GM19438 (cell line): ENCODE results near the gene KCNJ3.

Experiments used
- ATAC-seq: cut with Tn5 transposase; IDR thresholded peaks from one replicate; pipeline ENCODE4 v1.9.1; 2021; ENCODE audit warnings: low read depth; ENCODE audit not compliant: unreplicated experiment

Gene KCNJ3, protein sequence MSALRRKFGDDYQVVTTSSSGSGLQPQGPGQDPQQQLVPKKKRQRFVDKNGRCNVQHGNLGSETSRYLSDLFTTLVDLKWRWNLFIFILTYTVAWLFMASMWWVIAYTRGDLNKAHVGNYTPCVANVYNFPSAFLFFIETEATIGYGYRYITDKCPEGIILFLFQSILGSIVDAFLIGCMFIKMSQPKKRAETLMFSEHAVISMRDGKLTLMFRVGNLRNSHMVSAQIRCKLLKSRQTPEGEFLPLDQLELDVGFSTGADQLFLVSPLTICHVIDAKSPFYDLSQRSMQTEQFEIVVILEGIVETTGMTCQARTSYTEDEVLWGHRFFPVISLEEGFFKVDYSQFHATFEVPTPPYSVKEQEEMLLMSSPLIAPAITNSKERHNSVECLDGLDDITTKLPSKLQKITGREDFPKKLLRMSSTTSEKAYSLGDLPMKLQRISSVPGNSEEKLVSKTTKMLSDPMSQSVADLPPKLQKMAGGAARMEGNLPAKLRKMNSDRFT

DNA sequence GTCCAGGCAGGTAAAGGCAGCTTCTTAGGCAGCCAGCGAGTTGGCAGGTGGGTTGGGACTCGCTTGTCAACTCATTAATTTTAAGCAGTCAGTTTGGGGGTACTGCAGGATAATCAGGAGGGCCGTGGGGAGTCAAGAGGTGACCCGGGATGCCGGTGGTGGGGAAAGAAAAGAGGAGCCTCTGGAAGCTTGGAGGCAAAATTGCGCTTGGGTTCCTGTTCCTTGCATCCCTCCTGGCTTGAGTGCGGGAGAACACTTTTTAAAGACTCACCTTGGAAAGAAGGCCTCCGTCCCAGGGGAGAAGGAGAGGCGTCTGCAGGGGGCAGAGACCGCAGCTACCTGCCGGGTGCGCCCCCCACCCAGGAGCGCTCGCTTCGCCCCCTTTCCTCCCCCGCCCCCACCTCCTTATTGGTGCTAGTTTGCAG, at the start of gene KCNJ3:
Gene KCNJ3 (plus strand): TSS at position 400 of the 425 bp plus-strand sequence. CDS start 81 bp downstream, outside the sequence.
- ATAC-seq: no peak

DNA sequence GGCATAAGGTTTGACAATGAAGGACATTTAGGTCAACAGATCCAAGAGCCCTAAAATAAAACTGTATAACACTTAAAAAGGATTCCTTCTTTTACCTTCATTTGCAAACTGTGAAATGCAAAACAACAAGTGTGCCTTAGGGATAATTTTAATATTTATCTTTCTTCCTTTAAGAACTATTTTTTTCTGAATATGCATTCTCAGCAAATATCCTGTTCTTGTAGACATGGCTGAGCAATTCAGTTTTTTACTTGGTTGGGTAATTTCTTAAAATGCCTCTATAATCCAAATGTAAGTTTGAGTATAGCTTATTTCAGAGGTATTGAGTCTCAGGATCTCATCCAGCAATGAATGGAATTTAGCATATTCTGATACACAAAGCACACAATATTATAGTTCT, 43.0 kb upstream of the KCNJ3 start:
- no peak for ATAC-seq

DNA sequence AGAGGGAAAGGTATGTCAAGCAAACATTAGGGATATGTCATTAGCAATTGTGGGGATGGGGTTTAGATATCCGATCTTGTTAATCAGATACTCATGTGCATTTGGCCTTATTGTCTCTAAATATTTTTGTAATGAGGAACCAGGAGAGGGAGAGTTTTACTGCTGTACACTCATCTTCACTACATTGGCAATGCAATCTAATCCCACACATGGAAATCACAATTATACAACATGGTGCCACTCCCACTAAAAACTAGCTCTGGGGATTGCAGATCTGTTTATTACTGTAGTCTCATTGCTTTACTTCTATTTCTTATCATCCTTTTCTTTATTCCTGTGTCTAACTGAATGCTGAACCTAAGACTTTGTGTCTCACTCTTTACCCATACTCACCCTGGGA, 39.6 kb upstream of the KCNJ3 start:
- ATAC-seq: no peak

DNA sequence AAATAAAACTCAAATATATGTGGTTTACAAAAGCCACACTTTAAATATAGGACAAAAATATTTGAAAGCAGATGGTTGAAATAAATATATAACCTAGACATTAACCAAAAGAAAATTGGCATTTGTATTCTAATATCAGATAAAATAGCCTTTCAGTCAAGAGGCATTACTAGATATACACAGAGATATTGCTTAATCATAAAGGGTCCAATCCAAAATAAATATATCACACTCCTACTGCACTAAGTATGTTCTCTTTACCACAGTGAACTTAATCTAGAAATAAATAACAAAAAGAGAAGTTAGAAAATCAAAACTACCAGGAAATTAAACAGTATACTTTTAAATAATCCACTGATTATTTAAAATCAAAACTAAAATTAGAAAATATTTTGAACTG, 34.2 kb upstream of the KCNJ3 start:
- ATAC-seq: no peak

DNA sequence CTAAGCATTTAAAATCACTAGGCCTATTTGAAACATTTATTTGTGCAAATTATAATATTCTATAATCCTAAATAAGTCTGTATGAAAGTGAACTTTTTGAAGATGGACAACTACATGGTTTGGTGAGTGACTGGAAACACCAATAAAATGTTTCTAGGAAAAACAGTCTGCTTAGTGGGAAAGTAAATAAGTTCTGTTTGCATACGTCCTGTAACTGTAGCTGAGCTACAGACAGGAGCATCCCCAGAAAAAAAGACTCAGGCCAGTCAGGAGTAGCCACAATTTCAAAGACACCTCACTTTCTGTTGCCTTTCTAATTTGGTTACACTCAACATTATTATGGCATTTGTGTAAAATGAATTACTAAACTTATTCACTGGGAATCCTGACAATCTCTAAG, 28.4 kb upstream of the KCNJ3 start:
- ATAC-seq: no peak

DNA sequence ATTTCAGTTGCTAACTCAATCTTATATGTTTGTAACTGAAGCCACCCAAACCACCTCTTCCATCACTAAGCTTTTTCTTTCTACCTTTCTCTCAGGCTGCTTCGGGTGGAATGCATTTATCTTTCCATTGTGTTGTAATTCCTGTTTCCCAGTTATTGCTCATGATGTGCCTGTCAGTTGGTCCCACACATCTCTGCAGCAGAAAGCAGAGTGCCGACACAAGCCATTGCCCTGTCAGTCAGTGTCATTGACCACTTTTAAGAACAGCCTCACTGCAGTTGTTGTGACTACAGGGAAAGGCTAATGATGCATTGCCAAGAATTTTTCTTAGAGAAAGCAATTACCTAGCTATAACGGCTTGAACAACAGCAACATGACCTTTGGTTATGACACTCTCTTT, 24.8 kb upstream of the KCNJ3 start:
- ATAC-seq: no peak

DNA sequence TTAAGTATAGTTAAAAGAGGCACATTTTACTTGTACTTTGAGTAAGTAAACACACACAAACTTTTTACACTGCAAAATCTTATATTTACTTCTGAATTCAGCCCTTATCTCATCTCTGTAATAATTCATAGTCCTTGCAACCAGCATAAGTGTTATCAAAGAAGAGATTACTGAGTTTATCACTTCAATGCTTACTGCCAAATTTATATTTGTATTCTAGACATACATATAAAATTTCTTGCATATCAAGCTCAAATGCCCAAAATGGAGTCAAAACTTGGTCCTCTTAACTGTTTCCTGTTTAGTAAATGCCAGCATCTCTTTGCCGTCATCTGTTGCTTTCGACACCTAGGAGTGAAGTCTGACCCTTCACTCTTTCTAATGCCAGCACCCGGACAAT, 21.1 kb upstream of the KCNJ3 start:
- ATAC-seq: no peak

DNA sequence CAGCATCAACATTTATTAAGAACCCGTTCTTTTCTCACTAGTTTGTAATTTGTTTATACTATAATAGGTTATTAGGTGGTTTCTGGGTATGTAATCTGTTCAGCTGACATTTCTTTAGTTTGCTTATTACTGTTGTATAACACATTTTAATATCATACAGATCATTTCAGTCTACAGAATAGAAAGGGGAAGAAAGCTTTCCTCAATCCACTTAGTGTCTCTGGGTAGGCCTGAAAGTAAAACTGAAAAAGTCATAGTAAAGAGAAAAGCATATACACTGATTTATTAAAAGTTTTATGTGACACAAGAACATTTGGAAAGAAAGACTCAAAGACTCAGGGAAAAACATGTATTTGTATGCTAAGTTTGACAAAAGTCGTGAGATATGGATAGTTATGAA, 16.8 kb upstream of the KCNJ3 start:
- no peak for ATAC-seq

DNA sequence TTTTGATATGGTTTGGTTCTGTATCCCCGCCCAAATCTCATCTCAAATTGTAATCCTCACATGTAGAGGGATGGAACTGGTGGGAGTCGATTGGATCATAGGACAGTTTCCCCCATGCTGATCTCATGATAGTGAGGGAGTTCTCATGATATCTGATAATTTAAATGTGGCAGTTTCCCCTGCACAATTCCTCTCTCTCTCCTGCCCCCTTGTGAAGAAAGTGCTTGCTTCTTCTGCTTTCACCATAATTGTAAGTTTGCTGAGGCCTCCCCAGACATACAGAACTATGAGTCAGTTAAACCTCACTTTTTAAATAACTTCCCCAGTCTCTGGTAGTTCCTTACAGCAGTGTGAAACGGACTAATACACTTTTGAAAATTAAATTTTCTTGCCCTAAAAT, 12.3 kb upstream of the KCNJ3 start:
- ATAC-seq: no peak

DNA sequence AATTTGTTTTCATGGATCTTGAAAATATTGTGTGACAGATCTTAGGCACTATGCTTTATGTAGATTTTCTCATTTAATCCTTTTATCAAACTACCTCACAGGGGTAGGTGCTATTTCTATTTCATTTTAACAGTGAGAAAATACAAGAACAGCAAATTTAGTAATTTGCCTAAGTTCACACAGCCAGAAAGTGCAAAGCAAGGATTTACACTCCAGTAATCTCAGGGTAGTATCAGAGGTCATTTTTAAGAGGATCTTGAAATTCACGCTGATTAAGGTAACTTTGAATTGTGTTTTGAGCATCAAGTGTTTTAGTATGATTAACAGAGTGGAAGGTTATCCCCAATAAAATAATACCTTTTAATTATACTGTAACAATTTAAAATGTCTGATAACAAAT, 10.1 kb upstream of the KCNJ3 start:
- no peak for ATAC-seq

DNA sequence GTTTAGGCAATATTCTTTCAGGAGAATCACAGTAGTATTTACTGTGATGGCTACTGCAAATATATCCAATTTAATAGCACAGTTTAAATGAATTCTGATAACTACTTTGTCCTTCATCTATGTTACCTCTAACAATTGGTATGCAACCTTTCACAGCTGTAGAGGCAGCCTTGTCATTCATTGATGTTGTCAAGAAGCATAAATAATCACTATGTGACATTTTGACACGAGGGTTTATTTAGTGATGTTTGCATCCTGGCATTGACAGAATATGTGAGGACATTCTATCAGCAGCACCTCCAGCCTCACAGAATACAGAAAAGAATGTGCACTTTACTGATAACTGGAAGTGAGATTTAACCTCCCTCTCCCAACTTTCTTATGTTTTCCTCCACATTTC, 9.3 kb upstream of the KCNJ3 start:
- no peak for ATAC-seq

DNA sequence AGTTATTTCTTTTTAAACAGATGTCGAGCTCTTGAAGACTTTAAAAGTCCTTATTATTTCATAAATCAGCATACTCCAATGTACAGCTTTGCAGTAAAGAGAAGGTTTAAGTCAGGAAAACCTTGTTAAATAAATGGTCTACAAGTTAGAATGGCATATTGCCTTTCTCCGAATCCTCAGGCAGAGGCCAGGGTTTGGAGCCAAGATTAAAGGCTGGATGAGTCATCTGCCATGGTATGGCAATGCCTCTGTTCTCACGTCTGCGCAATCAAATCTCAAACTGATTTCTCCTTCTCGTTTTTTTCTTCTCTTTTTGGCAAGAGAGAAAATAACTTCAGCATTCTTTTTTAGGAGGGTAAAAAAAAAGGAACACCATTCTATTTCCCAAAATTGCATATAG, 5.6 kb upstream of the KCNJ3 start:
- no peak for ATAC-seq

DNA sequence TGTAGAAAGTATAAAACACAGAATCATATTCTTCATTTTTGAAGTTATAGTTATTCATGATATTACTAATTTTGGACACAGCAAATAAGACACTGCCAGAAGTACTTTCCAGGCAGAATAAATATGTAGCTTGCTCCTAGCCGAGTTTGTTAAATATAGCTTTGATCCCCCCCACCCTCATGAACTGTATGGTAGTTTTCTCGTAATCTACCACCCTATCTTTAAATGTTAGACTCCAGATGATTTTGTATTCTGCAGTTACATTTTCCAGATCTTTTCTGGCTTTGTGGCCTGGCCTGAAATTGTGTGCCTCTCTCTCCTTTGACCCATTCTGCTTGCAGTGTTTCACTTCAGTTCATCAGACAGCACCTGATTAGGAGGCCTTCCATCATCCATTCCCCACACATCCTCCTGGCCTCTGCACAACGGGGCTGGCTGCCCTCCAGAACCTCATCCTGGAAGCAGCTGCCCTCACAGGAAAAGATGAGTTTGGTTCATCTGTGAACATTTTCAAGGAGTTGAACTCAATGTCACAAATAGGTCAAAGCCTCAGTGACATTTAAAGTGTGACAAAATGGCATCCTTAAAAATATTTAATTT, 4.7 kb upstream of the KCNJ3 start:
- no peak for ATAC-seq

DNA sequence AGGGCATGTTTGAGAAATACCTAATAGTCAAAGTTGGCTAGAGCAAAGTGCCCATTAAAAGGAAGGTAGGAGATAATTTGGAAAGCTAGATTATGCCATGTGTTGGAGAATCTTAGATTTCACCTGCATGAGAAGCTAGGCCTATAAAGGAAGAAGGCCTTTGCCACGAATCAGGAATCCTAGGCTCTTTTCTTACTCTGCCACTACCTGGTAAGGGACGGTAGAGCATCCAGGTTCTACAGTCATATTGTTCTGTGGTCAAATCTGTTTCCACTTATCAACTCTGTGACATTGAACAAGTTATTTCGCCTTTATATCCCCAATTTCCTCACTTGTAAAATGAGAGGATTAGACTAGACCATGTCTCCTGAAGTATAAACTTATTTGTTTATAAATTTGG, 3.6 kb upstream of the KCNJ3 start:
- ATAC-seq: no peak

DNA sequence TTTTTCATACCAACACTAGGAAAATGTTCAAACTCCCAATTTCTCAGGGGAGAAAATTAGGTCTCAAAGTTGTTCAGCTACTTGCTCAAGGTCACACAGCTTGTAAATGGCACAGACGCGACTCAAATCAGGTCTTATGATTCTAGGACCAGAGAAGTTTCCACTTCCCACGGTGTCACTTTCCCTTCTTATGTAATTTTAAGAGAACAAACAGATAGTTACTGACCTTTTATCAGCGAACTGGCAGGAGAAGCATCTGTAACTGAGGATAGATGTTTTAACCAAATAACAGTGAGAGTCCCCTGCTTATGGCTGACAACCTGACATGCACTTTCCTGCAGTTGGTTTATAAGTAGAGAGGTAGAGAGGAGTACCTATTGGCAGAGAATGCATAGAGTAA, 2.1 kb upstream of the KCNJ3 start:
- ATAC-seq: no peak

DNA sequence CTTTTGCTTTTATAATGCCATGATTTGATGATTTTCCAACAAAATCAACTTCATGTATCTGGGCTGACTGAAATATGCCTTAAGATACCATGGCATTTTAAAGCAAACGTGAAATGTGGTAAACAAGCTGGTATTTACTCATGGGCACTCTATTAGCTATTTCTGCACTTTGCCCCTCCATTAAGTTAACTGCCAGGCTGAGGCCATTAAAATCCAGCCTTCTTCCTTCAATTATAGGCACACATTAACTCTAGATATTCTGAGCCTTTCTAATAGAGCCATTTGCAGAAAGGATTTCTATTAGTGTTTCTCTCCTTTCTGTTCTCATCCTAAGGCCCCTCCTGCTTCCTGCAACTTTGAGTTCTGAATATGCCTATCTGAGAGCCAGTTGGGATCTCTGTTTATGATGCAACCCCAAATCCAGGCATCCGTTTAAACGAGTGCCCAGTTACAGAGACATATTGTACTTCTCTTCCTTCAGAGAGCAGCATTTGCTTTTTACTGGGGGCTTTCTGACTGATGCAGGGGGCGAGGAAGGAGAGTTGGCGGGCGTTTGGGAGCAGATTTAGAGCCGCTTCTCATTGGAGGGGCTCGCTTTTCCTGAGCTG, 1.6 kb upstream of the KCNJ3 start:
- ATAC-seq: no peak

DNA sequence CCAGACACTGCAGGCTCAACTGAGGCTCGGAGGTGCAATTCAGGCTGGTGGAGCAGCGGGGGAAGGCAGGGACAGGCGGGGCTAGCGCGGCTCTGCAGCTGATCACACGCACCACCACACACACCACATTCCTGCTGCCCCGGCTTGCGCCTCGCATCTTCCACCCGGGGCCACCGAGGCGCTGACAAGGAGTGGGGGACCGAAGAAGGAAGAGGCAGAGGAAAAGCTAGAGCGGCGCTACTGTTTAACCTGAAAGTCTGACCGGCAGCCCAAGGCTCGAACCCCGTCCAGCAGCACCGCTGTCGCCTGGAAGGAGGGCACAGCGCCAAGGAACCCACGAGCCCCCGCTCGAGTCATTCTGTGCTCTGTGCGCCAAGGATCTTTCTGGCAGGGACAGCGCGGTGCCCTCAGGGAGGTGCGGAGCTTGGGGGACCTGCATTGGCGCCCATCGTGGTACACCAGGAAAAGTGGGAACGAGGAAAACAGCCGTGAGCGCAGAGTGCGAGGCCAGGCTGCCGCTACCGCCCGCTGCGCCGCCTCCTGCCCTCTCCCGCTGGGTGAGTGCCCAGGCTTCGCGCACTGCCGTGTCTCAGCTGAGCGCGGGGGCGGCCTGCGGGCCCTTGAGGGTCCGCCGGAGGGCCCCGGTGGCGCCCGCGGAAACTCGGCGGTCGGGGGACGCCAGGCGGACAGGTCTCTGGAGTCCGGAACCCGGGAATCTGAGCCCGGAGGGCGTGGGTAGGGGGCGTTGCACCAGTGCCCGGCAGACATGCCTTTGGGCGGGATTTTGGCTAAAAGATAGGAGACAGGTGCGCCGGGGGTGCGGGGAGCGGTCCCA, 860 bp upstream of the KCNJ3 start:
- no peak for ATAC-seq

DNA sequence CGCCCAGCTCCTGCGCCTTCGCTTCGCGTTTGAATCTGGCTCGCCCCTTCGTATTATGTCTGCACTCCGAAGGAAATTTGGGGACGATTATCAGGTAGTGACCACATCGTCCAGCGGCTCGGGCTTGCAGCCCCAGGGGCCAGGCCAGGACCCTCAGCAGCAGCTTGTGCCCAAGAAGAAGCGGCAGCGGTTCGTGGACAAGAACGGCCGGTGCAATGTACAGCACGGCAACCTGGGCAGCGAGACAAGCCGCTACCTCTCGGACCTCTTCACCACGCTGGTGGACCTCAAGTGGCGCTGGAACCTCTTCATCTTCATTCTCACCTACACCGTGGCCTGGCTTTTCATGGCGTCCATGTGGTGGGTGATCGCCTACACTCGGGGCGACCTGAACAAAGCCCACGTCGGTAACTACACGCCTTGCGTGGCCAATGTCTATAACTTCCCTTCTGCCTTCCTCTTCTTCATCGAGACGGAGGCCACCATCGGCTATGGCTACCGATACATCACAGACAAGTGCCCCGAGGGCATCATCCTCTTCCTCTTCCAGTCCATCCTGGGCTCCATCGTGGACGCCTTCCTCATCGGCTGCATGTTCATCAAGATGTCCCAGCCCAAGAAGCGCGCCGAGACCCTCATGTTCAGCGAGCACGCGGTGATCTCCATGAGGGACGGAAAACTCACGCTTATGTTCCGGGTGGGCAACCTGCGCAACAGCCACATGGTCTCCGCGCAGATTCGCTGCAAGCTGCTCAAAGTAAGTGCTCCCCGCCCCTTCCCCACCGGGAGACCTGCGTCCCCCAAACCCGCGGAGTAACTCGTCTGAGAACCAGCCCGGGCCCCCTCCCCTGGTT, 453 bp downstream of the KCNJ3 start:
- no peak for ATAC-seq

DNA sequence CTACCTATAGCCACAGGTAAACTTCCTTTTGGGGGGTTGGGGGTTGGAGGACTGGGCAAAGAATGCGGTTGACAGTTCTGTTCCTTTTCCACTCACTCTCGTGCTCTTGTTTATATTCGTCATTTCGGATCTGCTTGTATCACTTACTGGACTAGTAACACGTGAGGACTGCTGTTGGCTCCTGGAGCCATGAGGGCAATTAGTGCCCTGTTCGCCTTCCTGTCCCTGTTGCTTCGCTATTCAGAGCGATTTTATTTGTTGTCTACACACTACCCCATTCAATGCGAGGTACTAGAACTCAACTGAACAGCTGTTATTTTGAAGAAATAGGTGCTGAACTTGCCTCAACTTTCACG, 1.1 kb downstream of the KCNJ3 start:
- ATAC-seq: no peak

DNA sequence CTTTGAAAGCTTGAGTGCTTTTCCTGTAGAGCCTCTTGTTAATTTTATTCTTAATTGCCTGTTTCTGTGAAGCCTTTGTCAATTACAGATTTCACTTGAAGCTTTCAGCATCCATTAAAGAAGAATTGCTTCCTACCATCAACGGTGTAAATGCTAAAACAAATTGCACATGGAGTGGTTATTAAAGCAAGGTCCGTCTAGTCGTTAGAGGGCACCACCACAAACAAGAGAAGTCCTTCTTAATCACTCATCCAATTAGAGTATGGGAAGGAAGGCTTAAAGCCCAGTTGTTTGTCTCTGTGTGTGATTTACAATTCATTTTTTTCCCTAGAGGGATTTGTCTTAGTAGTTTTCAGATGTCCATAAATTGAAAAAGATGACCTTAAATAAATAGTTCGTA, 1.6 kb downstream of the KCNJ3 start:
- ATAC-seq: no peak
